Neutrophil (primary cell): ENCODE measurements around the gene IDS.
"Not testable (repeated sequence)": the region's sequence is repeated elsewhere in the genome, so short reads cannot be mapped to it uniquely, and the experiment has no call there.

Experiments
- H3K27ac ChIP-seq: fragments of 200-600 bp; sonication (generic); 2 replicates; pipeline ENCODE4 v1.5.1; 2016; ENCODE audit warnings: mild to moderate bottlenecking, moderate library complexity
- H3K27me3 ChIP-seq: fragments of 200-600 bp; sonication (generic); 2 replicates; pipeline ENCODE4 v1.6.0; 2016; ENCODE audit warnings: mild to moderate bottlenecking
- H3K36me3 ChIP-seq: fragments of 200-600 bp; sonication (generic); 2 replicates; pipeline ENCODE4 v1.5.1; 2017
- H3K4me1 ChIP-seq, 2 experiments: fragments of 200-600 bp in 1 of 2; sonication (generic) in 1 of 2; 1 replicate in 1 of 2; 2 replicates in 1 of 2; pipeline versions ENCODE4 v1.5.1 to v1.6.1; 2013 to 2016; ENCODE audit warnings: low read depth in 1 of 2, low read length in 1 of 2, mild to moderate bottlenecking in 1 of 2, moderate library complexity in 1 of 2; ENCODE audit not compliant: control insufficient read depth in 1 of 2, insufficient read depth in 1 of 2
- H3K4me3 ChIP-seq, 2 experiments: fragments of 200-600 bp in 1 of 2; sonication (generic) in 1 of 2; 1 replicate in 1 of 2; 2 replicates in 1 of 2; pipeline ENCODE4 v1.5.1; 2013 to 2016; ENCODE audit warnings: low read depth in 1 of 2, low read length in 1 of 2, mild to moderate bottlenecking in 1 of 2, moderate library complexity in 1 of 2
- H3K9me3 ChIP-seq: fragments of 200-600 bp; sonication (generic); 2 replicates; pipeline ENCODE4 v1.5.1; 2016
- CTCF ChIP-seq: fragments of 200-600 bp; sonication (generic); IDR thresholded peaks from 2 replicates; pipeline ENCODE4 v1.5.1; 2016; ENCODE audit warnings: antibody characterized with exemption

Gene IDS

GRCh38 chrX:149531599-149531998, 26.5 kb upstream of the IDS start:
- no peak for TF ChIP-seq CTCF
- H3K27ac ChIP-seq: peak overlapping the region; percentile 33
- no peaks in the 10 kb centered on the region for H3K27me3 ChIP-seq
- no peak overlapping the region for H3K4me3 ChIP-seq
- peaks cover 0 to 6% of the 10 kb centered on the region in 2 experiments for H3K4me1 ChIP-seq
- no peaks in the 10 kb centered on the region for H3K36me3 ChIP-seq
- no peaks in the 10 kb centered on the region for H3K9me3 ChIP-seq

- no peaks in the 10 kb centered on the region for H3K9me3 ChIP-seq
- no peak for TF ChIP-seq CTCF
- H3K4me1 ChIP-seq: peaks cover 15 to 18% of the 10 kb centered on the region in 2 experiments
- H3K27ac ChIP-seq: no peak overlapping the region
- no peak overlapping the region for H3K4me3 ChIP-seq
- no peaks in the 10 kb centered on the region for H3K36me3 ChIP-seq
- no peaks in the 10 kb centered on the region for H3K27me3 ChIP-seq
These were observed 23.3 kb upstream of the IDS start for GRCh38 chrX:149528381-149528780.

- Histone ChIP-seq H3K4me1 (peaks cover 15 to 18% of the 10 kb centered on the region in 2 experiments), H3K4me3 (no peak overlapping the region), H3K36me3 (no peaks in the 10 kb centered on the region), H3K27ac (no peak overlapping the region), H3K27me3 (no peaks in the 10 kb centered on the region), H3K9me3 (no peaks in the 10 kb centered on the region)
- TF ChIP-seq CTCF: peak; percentile 31
These were observed 22.6 kb upstream of the IDS start for GRCh38 chrX:149527705-149528104.

DNA sequence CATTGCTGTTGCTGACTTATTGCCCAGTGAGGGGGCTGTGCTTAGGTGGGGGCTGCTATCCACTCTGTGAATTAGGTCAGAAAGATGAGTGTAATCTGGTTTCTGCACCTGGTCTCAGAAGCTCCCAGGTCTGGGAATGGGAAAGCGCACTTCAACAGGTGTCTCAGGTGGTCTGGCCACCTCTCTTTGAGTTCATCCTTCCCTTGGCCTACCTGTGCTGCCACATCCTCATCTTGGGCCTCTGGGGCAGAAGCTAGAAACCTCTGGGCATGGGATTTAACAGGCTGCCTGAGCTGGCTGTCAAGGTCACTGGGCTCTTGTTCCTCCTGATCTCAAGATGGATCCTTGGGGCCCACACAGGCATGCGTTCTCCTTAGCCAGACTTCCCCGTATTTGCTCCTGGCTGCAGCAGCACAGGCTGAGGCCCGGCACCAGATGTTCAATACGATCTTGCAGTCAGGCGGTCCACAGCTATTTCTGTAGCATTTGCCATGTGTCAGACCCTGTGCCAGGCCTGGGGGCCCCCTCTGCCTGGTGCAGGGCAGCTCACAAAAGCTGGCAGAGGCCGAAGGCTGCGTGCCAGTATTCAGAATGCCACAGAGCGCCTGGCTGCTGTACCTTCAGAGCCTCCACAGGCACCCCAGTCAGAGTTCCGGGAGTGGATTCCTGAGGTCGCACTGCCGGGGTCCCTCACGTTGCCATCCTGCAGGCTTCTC, 21.4 kb upstream of the IDS start:
- peaks cover 14 to 15% of the 10 kb centered on the region in 2 experiments for H3K4me1 ChIP-seq
- not testable (repeated sequence) for H3K9me3 ChIP-seq, H3K36me3 ChIP-seq, H3K27me3 ChIP-seq
- peak overlapping the region; percentile 88 for H3K27ac ChIP-seq
- peak overlapping the region in 1 of 2 experiments; percentile 32 for H3K4me3 ChIP-seq

- H3K9me3 ChIP-seq, H3K27me3 ChIP-seq, H3K36me3 ChIP-seq: not testable (repeated sequence)
- Histone ChIP-seq H3K4me1 (peaks cover 12 to 15% of the 10 kb centered on the region in 2 experiments), H3K4me3 (peak overlapping the region; percentile 32 to 35), H3K27ac (peak overlapping the region; percentile 88)
These were observed 20.8 kb upstream of the IDS start for GRCh38 chrX:149525903-149526302.

DNA sequence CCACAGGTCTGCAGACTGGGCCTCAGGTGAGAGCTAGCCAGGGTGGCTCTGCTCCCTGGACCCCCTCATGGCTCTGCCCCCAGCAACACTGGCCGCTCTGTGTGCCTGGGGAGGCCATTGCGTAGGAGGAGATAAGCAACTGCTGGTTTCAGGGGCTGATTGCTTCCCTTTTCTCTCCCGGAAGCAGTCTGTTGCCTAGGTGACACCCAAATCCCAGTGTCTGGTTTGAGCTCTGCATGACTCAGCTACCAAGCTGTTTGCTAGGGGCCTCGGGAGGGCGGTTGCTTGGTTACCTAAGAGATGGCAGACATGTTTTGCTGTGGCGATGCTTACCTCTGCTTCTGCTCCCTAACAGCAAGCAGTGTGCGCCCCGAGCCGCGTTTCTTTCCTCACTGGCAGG, 20.3 kb upstream of the IDS start:
- Histone ChIP-seq H3K4me1 (peaks cover 12 to 15% of the 10 kb centered on the region in 2 experiments), H3K4me3 (peak overlapping the region; percentile 32 to 35), H3K27ac (peak overlapping the region; percentile 88)
- not testable (repeated sequence) for H3K36me3 ChIP-seq, H3K27me3 ChIP-seq, H3K9me3 ChIP-seq

- H3K36me3 ChIP-seq: no peaks in the 10 kb centered on the region
- H3K4me1 ChIP-seq: peaks cover 12 to 15% of the 10 kb centered on the region in 2 experiments
- H3K27ac ChIP-seq: no peak overlapping the region
- no peaks in the 10 kb centered on the region for H3K27me3 ChIP-seq
- no peaks in the 10 kb centered on the region for H3K9me3 ChIP-seq
- no peak for TF ChIP-seq CTCF
- no peak overlapping the region for H3K4me3 ChIP-seq
These were observed 17.8 kb upstream of the IDS start for GRCh38 chrX:149522916-149523315.
